Peyer's patch (tissue), 4 donors: ENCODE data around the gene FAM117B.

Source experiments
- CTCF ChIP-seq, 6 experiments: fragments of 450-650 bp in 4 of 6; fragments of 200-600 bp in 2 of 6; sonication (generic) in 1 of 6; IDR thresholded peaks; one replicate each; pipeline ENCODE4 v1.5.1; 2017 to 2019; ENCODE audit warnings: antibody characterized with exemption in 6 of 6, mild to moderate bottlenecking in 3 of 6, moderate library complexity in 1 of 6
- POLR2A ChIP-seq, 2 donors: fragments of 450-650 bp; IDR thresholded peaks; one replicate each; pipeline ENCODE4 v1.5.1; 2017; ENCODE audit warnings: antibody characterized with exemption in 2 of 2, mild to moderate bottlenecking in 2 of 2, moderate library complexity in 2 of 2

DNA sequence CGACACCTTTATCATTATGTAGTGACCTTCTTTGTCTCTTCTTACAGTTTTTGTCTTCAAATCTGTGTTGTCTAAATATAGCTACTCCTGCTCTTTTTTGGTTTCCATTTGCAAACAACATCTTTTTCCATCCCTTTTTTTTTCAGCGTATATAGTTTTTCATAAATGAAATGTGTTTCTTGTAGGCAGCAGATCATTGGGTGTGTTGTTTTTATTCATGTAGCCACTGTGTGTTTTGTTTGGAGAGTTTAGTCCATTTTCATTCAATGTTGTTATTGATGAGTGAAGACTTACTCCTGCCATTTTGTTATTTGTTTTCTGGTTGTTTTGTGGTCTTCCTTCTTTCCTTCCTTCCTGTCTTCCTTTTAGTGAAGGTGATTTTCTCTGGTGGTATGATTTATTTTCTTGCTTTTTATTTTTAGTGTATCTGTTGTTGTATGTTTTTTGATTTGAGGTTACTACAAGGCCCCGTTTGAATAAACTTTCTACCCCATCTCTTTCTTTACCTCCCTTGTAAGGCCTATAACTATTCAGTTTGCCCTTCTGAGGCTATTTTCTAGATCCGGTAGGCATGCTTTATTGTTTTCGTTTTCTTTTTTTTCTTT is 81.4 kb downstream of the FAM117B start:
- TF ChIP-seq CTCF (IDR thresholded peaks at IDR 0.05): no peak
- no peak for TF ChIP-seq POLR2A (IDR thresholded peaks at IDR 0.05)
